CD1c-positive myeloid dendritic cell (primary cell): Measurements from ENCODE around the gene UQCR10.

Experiments used
- DNase-seq: peaks from one replicate; pipeline ENCODE4 v3.0.0-alpha.2; 2016; ENCODE audit errors: extremely low spot score

Gene UQCR10

DNA sequence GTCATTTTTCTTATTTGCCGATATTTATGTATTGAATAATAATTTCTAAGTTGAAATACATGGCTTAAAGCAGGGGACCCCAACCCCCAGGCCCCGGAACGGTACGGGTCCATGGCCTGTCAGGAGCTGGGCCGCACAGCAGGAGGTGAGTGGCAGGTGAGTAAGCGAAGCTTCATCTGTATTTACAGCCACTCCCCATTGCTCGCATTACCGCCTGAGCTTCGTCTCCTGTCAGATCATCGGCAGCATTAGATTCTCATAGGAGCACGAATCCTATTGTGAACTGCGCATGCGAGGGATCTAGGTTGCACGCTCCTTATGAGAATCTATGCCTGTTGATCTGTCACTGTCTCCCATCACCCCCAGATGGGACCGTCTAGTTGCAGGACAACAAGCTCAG, 4.9 kb upstream of the UQCR10 start:
- no peak for DNase-seq

DNA sequence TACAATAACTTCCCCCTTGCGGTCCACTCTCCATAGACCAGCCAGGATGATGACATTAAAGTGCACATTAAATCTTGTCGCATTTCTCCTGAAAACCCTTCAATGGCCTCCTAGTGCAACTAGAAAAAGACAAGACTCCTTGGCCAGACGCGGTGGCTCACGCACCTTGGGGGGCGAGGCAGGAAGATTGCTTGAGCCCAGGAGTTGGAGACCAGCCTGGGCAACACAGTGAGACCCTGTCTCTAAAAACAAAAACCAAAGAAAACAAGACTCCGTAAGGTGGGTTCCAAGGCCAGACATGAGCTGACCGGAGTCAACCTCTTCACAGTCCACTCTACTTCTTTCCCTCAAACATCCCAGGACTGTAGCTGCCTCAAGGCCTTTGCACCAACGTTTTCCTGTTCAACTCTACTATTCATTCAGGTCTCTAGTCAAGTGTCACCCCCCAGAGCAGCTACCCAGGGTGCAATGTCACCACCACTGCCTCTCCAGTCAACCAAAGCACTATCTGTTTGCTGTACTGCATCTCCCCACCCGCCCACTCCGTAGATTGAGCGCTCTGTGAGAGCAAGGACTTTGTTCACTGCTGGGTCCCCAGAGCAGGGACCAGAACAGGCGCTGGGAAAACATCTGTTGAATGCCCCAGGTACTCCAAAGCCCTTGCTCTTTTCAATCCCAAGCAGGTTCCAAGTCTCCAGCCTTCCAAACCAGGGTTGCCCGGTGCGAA, 1.1 kb upstream of the UQCR10 start:
- DNase-seq = no peak

DNA sequence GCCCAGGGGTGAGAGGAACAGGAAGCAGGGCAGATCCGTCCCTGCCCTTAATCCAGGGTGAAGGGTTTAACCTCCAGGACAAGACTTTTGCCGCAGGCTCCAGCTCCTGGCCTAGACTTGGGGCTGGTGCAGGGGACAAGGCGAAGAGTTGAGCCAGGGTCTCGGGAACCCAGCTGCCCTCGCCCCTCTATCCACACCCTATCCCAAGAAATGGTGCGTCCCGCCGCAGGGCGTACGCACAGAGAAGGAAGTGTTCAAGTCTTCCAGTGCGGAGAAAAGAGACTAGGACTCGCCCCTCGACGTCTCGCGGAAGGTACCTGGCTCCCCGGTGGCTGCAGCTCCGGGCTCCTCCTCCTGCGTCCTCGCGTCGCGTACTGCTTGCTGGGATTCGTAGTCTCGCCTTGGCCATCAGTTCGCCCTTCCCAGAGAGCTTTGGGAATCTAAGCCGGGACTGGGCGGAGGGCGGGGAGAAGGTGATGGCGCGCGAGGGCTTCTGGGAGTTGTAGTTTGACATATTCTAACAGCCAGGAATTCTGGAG, 468 bp upstream of the UQCR10 start, which contains the start of gene ZMAT5:
TSS of gene ZMAT5 (minus strand) at position 376 of the 539 bp plus-strand sequence. CDS start 18,463 bp downstream, outside the sequence.
- peak; percentile 97 for DNase-seq

GRCh38 chr22:29768052-29768693, 1.0 kb downstream of the UQCR10 start:
- no peak for DNase-seq

DNA sequence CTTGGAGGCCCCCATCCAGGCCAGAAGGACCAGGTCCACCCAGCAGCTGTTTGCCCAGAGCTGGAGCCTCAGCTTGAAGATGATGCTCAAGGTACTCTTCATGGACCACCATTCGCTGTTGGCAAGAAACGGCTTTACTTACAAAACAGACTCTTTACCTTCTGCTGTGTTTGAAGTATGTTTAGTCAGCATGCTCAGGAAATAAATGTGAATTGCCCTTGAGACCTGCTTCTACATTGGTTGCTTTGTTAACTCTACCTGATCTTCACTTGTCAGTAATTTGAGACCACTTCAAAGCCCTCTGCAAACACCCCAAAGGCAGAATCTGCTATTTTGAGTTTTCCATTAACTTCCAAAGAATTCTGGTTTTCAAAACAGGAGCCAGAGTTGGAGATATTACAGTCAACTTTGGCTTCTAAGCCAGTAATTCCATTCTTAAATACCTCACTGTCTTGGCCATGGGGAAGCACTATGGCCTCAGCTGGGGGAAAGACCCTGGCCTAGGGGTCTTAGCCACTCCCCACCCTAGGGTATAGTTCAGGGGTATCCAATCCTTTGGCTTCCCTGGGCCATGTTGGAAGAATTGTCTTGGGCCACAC, 2.7 kb downstream of the UQCR10 start:
- no peak for DNase-seq

GRCh38 chr22:29772170-29772641, 5.0 kb downstream of the UQCR10 start:
- DNase-seq = peak; percentile 13

GRCh38 chr22:29773233-29773632, 6.1 kb downstream of the UQCR10 start:
- DNase-seq = no peak

DNA sequence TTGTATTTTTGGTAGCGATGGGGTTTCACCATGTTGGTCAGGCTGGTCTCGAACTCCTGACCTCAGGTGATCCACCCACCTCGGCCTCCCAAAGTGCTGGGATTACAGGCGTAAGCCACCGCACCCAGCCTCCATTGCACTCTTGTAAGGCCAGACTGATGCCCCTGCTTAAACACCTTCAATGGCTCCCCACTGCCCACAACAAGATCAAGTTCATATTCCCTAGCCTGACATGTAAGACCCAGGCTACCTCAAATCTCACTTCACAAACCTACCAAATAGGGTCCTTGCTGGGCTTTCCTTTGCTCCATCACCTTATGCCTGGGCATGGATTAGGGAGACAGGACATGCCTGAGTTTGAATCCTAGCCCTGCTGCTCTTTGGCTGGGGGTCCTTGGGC, 13.1 kb downstream of the UQCR10 start:
- DNase-seq = no peak

DNA sequence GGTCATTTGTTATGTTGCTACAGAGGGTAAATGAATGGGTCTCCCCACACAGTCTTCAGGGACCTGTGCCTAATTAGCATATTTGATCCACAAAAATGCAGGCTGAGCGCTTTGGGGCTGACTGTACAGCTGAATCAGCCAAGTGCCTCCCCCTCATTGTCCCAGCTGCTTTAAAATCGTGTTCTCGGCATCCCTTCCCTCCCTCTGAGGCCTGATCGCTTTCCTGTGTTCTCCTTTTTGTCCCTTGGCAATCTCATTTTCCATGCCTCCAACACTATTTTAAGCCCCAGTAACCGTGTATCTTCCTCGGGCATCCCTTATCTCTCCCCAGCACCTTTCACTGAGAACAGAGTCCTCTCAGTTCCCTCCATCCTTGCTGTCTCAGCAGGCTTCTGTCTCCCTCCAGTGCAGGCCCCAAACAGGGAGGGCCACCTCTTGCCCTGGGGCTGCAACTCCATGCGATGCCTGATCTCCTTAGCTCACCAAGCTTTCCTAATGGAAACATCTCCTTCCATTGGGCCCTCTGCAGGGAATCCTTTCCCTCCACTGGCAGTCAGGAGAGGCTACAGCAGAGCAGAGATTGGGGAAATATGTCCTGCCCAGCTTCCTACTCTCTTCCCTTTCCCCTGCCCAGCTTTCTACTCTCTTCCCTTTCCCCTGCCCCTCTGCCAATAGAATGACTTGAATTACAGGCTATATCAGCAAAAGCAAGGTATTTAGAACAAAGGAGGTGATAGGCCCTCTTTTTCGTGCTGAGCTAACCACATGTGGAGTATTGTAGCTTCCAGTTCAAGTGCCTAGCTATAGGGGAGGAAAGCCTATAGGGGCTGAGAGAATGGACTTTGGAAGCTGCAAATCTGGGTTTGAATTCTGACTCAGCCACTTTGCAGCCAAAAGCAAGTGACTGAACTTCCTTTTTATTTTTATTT, 13.8 kb downstream of the UQCR10 start:
- no peak for DNase-seq

GRCh38 chr22:29782061-29782845, 15.1 kb downstream of the UQCR10 start:
- DNase-seq = no peak

DNA sequence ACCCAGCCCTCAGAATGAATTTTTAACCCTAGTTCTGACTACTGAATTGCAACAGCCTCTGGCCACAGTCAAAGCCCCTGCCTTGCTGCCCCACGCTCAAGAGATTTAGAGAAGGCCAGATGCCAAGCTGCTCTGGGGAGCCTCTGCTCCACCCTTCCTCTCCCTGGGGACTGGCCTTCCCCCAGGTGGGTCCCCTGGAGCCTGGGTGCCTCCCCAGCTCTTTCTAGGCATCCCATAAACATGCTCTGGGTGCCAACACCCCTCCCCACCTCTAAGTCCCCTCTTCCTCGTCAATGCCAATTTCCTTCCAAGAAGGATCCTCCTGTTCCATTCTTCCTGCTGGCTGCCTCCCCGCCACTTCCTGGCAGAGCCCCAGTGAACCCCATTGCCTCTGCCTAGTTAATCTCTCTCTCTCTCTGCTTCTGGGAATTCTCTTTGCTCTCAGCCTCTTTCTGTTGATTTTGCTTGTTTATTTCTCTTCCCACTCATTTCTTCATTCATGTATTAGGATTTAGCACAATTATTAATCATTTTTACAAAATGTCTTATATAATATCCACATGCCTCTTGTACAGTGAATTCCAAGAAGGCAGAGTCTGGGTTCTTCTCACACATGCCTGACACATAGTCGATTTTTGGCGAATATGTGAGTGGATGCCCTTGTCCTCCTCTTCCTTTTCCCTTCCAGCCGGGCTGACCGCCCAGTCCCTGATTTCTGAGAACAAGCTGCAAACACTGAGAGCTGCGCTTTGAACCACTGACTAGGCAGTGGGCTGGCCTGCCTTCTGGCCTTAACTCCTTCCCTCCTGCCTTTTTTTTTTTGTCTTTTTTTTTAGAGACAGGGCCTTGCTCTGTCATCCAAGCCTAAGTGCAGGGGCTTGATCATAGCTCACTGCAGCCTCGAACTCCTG, 17.5 kb downstream of the UQCR10 start:
- no peak for DNase-seq

DNA sequence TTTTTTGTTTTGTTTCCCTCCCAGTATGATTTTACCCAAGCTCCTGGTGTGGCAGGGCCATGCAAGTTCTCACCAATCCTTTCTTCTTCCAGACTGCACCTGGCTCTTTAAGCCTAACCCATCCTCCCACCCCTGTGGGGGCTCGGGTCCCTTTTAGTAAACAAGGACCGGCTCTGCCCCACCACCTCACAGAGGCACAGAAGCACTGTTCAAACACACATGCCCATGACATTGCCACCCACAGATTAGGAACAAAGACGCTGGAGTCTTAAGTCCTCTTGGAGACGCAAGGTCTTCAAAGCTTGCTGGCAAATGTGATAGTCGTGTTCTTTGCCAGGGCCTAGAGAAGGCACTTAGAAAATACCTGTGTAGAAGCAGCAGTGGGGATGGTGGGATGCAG, 18.9 kb downstream of the UQCR10 start:
- DNase-seq = no peak

- no peak for DNase-seq
Measured at GRCh38 chr22:29787371-29787980, 20.3 kb downstream of the UQCR10 start.

DNA sequence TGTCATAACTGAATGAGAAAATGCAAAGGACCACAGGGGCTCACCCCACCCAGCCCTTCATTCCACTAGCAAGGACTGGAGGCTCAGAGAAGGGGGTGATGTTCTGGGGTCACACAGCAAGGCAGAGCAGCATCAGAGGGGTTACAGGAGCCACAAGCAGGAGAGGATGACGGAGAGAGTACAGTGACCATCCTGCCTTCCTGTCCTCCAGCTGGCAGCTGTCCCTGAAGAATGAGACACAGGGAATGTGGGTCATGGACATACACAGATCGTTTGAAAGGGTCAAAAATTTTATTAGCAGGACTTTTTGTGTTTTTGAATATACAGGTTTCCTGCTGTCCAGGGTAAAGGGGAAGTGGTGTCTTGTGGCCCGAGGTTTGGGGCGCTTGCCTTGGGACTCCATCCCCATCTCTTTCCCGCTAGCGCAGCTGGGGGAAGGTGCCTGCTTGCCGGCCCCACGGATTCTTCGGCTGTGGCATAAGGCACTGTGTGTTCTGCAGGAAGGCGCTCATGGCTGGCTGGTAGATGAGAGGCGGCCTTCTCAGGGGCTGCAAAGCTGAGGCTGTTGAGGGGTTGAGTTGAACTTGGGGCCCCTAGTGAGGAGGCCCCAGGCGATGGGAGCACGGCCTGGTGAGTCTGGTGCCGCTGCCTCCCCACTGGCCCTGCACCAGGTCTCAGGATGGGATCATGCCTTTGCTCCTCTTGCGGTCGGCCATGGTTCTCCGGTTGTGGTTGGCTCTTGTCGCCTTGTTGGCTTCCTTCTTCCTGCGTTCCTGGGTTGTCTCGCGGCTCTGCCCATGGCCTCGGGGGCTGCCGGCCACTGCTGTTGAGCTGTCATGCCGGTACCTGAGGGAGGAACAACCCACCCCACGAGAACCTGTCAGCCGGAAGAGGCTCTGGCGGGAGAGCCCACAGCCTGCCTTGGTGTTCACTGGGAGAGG, 21.4 kb downstream of the UQCR10 start:
- DNase-seq = no peak

DNA sequence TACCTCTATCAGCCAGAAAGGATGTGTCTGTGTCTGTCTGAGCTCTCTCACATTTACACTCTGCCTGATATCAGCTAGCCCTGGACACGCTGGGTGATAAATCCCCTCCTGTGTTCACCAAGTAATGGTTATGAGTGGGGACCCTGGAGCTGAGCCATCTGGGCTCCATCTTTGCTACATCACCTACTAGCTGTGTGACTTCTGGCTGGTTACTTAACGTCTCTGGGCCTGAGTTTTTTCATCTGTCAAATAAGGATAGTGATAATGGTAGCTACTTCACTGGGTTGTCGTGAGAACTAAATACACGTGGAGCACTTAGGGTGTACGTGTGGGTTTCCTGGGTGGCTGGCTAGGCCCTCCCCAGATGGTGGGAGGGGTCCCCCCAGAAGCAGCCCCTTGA, 22.9 kb downstream of the UQCR10 start:
- DNase-seq = no peak

- DNase-seq = no peak
Measured at GRCh38 chr22:29793396-29793795, 26.2 kb downstream of the UQCR10 start.

DNA sequence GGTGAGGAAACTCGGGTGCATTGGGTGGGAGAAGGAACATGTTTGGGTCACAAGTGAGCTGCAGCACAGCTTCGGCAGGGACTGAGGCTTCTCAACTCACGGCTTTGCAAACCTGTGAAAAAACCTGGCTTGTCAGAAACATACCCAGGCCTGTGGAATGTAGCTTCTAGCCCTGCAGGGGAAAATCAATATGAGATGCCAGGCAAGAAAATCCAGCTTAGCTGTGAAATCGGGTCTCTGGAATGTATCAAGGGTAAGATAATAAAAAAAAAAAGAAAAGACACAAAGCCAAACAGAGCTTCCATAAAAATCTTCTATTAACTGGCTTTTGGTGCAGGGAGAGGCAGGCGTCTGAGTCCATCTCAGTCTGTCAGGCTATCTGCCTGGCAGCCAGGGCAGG, 28.5 kb downstream of the UQCR10 start:
- DNase-seq = no peak

- DNase-seq = peak; percentile 81
Measured at GRCh38 chr22:29797351-29797750, 30.2 kb downstream of the UQCR10 start.
